ENCODE measurements around the gene CPVL.

The CPVL gene

GRCh38 chr7:29107056-29107455 is 39.3 kb downstream of the CPVL start:
- WGBS (ENCODE audit: extremely low coverage, insufficient coverage, low lambda C conversion rate): no CpG with 5 or more reads among the region's 2 CpGs
- no peak for DNase-seq

GRCh38 chr7:29106669-29106988 is 39.7 kb downstream of the CPVL start:
- Histone ChIP-seq H3K18ac (ENCODE audit: low read length) (no peak overlapping the region), H3K56ac (ENCODE audit: low read length) (no peak overlapping the region), H3K36me3 (ENCODE audit: control insufficient read depth, insufficient read depth, low read length) (no peaks in the 10 kb centered on the region), H3K4me2 (ENCODE audit: low read length) (no peak overlapping the region), H4K8ac (ENCODE audit: low read depth, low read length) (no peak overlapping the region), H2BK5ac (ENCODE audit: low read length) (no peak overlapping the region), H3K9ac (ENCODE audit: low read length) (no peak overlapping the region), H4K5ac (ENCODE audit: low read length) (no peak overlapping the region), H2AK5ac (ENCODE audit: low read length) (no peak overlapping the region), H2BK120ac (ENCODE audit: low read depth, low read length) (no peak overlapping the region), H3K4me3 (ENCODE audit: low read length) (no peak overlapping the region), H2BK15ac (replicated peaks; ENCODE audit: low read depth) (no peak overlapping the region), H3K27me3 (ENCODE audit: insufficient read depth, low read length, poor library complexity) (no peaks in the 10 kb centered on the region), H3K79me1 (ENCODE audit: low read length) (no peaks in the 10 kb centered on the region), H3K4ac (ENCODE audit: low read depth, low read length) (no peak overlapping the region), H3K23ac (ENCODE audit: low read length) (no peak overlapping the region), H3K27ac (ENCODE audit: low read depth, low read length) (no peak overlapping the region), H3K4me1 (ENCODE audit: control insufficient read depth, low read depth, low read length) (no peaks in the 10 kb centered on the region), H3K79me2 (ENCODE audit: control insufficient read depth, insufficient read depth, low read length) (no peaks in the 10 kb centered on the region)
- no CpG with 5 or more reads among the region's 3 CpGs for WGBS (ENCODE audit: extremely low coverage, insufficient coverage, low lambda C conversion rate)
- no peak for DNase-seq

More at GRCh38 chr7:29107056-29107455, 39.3 kb downstream of the CPVL start:
- H3K4me3 ChIP-seq (ENCODE audit: low read length): no peak overlapping the region
- no peak overlapping the region for H2BK120ac ChIP-seq (ENCODE audit: low read depth, low read length)
- H2AK5ac ChIP-seq (ENCODE audit: low read length): no peak overlapping the region
- H3K4me1 ChIP-seq (ENCODE audit: control insufficient read depth, low read depth, low read length): no peaks in the 10 kb centered on the region
- H4K8ac ChIP-seq (ENCODE audit: low read depth, low read length): no peak overlapping the region
- no peak overlapping the region for H2BK5ac ChIP-seq (ENCODE audit: low read length)
- H3K9ac ChIP-seq (ENCODE audit: low read length): no peak overlapping the region
- H2BK15ac ChIP-seq (replicated peaks; ENCODE audit: low read depth): no peak overlapping the region
- no peak overlapping the region for H3K4ac ChIP-seq (ENCODE audit: low read depth, low read length)
- no peak overlapping the region for H3K27ac ChIP-seq (ENCODE audit: low read depth, low read length)
- no peak overlapping the region for H4K5ac ChIP-seq (ENCODE audit: low read length)
- H3K4me2 ChIP-seq (ENCODE audit: low read length): no peak overlapping the region
- H3K36me3 ChIP-seq (ENCODE audit: control insufficient read depth, insufficient read depth, low read length): no peaks in the 10 kb centered on the region
- no peak overlapping the region for H3K56ac ChIP-seq (ENCODE audit: low read length)
- H3K27me3 ChIP-seq (ENCODE audit: insufficient read depth, low read length, poor library complexity): no peaks in the 10 kb centered on the region
- H3K23ac ChIP-seq (ENCODE audit: low read length): no peak overlapping the region
- H3K18ac ChIP-seq (ENCODE audit: low read length): no peak overlapping the region
- no peaks in the 10 kb centered on the region for H3K79me2 ChIP-seq (ENCODE audit: control insufficient read depth, insufficient read depth, low read length)
- H3K79me1 ChIP-seq (ENCODE audit: low read length): no peaks in the 10 kb centered on the region

GRCh38 chr7:29105752-29106668 is 40.3 kb downstream of the CPVL start:
- Histone ChIP-seq H3K4ac (ENCODE audit: low read depth, low read length) (no peak overlapping the region), H2BK5ac (ENCODE audit: low read length) (no peak overlapping the region), H3K18ac (ENCODE audit: low read length) (no peak overlapping the region), H3K23ac (ENCODE audit: low read length) (no peak overlapping the region), H2AK5ac (ENCODE audit: low read length) (no peak overlapping the region), H3K79me2 (ENCODE audit: control insufficient read depth, insufficient read depth, low read length) (no peaks in the 10 kb centered on the region), H3K4me2 (ENCODE audit: low read length) (no peak overlapping the region), H3K27me3 (ENCODE audit: insufficient read depth, low read length, poor library complexity) (no peaks in the 10 kb centered on the region), H3K36me3 (ENCODE audit: control insufficient read depth, insufficient read depth, low read length) (no peaks in the 10 kb centered on the region), H2BK120ac (ENCODE audit: low read depth, low read length) (no peak overlapping the region), H3K9ac (ENCODE audit: low read length) (no peak overlapping the region), H3K27ac (ENCODE audit: low read depth, low read length) (no peak overlapping the region), H4K5ac (ENCODE audit: low read length) (no peak overlapping the region), H3K56ac (ENCODE audit: low read length) (no peak overlapping the region), H2BK15ac (replicated peaks; ENCODE audit: low read depth) (no peak overlapping the region), H3K4me3 (ENCODE audit: low read length) (no peak overlapping the region), H3K79me1 (ENCODE audit: low read length) (no peaks in the 10 kb centered on the region), H3K4me1 (ENCODE audit: control insufficient read depth, low read depth, low read length) (no peaks in the 10 kb centered on the region), H4K8ac (ENCODE audit: low read depth, low read length) (no peak overlapping the region)
- no CpG with 5 or more reads among the region's 4 CpGs for WGBS (ENCODE audit: extremely low coverage, insufficient coverage, low lambda C conversion rate)
- peak; percentile 82 for DNase-seq

- no CpG with 5 or more reads among the region's 4 CpGs for WGBS (ENCODE audit: extremely low coverage, insufficient coverage, low lambda C conversion rate)
- no peak overlapping the region for H3K23ac ChIP-seq (ENCODE audit: low read length)
- H2AK5ac ChIP-seq (ENCODE audit: low read length): no peak overlapping the region
- no peak overlapping the region for H2BK15ac ChIP-seq (replicated peaks; ENCODE audit: low read depth)
- DNase-seq: no peak
- H3K27me3 ChIP-seq (ENCODE audit: insufficient read depth, low read length, poor library complexity): no peaks in the 10 kb centered on the region
- no peak overlapping the region for H3K27ac ChIP-seq (ENCODE audit: low read depth, low read length)
- H3K36me3 ChIP-seq (ENCODE audit: control insufficient read depth, insufficient read depth, low read length): no peaks in the 10 kb centered on the region
- no peak overlapping the region for H2BK120ac ChIP-seq (ENCODE audit: low read depth, low read length)
- H3K56ac ChIP-seq (ENCODE audit: low read length): no peak overlapping the region
- H3K4ac ChIP-seq (ENCODE audit: low read depth, low read length): no peak overlapping the region
- H3K18ac ChIP-seq (ENCODE audit: low read length): no peak overlapping the region
- H4K5ac ChIP-seq (ENCODE audit: low read length): no peak overlapping the region
- H3K79me2 ChIP-seq (ENCODE audit: control insufficient read depth, insufficient read depth, low read length): no peaks in the 10 kb centered on the region
- H3K79me1 ChIP-seq (ENCODE audit: low read length): no peaks in the 10 kb centered on the region
- H3K4me3 ChIP-seq (ENCODE audit: low read length): no peak overlapping the region
- H3K4me1 ChIP-seq (ENCODE audit: control insufficient read depth, low read depth, low read length): no peaks in the 10 kb centered on the region
- H3K9ac ChIP-seq (ENCODE audit: low read length): no peak overlapping the region
- H4K8ac ChIP-seq (ENCODE audit: low read depth, low read length): no peak overlapping the region
- H3K4me2 ChIP-seq (ENCODE audit: low read length): no peak overlapping the region
- no peak overlapping the region for H2BK5ac ChIP-seq (ENCODE audit: low read length)
Measured at GRCh38 chr7:29105191-29105590, 41.1 kb downstream of the CPVL start.

GRCh38 chr7:29102558-29103151 is 43.7 kb downstream of the CPVL start:
- no peak overlapping the region for H4K8ac ChIP-seq (ENCODE audit: low read depth, low read length)
- no peak overlapping the region for H3K23ac ChIP-seq (ENCODE audit: low read length)
- H3K79me1 ChIP-seq (ENCODE audit: low read length): no peaks in the 10 kb centered on the region
- H3K4me3 ChIP-seq (ENCODE audit: low read length): no peak overlapping the region
- no peak overlapping the region for H2BK120ac ChIP-seq (ENCODE audit: low read depth, low read length)
- no peak overlapping the region for H3K56ac ChIP-seq (ENCODE audit: low read length)
- H3K4me2 ChIP-seq (ENCODE audit: low read length): no peak overlapping the region
- H3K27me3 ChIP-seq (ENCODE audit: insufficient read depth, low read length, poor library complexity): no peaks in the 10 kb centered on the region
- no peaks in the 10 kb centered on the region for H3K4me1 ChIP-seq (ENCODE audit: control insufficient read depth, low read depth, low read length)
- no peak overlapping the region for H2AK5ac ChIP-seq (ENCODE audit: low read length)
- H3K36me3 ChIP-seq (ENCODE audit: control insufficient read depth, insufficient read depth, low read length): no peaks in the 10 kb centered on the region
- H3K18ac ChIP-seq (ENCODE audit: low read length): no peak overlapping the region
- H3K79me2 ChIP-seq (ENCODE audit: control insufficient read depth, insufficient read depth, low read length): no peaks in the 10 kb centered on the region
- no peak overlapping the region for H3K4ac ChIP-seq (ENCODE audit: low read depth, low read length)
- no CpG with 5 or more reads among the region's 7 CpGs for WGBS (ENCODE audit: extremely low coverage, insufficient coverage, low lambda C conversion rate)
- H2BK5ac ChIP-seq (ENCODE audit: low read length): no peak overlapping the region
- DNase-seq: peak; percentile 83
- H2BK15ac ChIP-seq (replicated peaks; ENCODE audit: low read depth): no peak overlapping the region
- H4K5ac ChIP-seq (ENCODE audit: low read length): no peak overlapping the region
- H3K27ac ChIP-seq (ENCODE audit: low read depth, low read length): no peak overlapping the region
- H3K9ac ChIP-seq (ENCODE audit: low read length): no peak overlapping the region

All from mesendoderm (in vitro differentiated cells).